CD8-positive, alpha-beta memory T cell (primary cell): ENCODE data around the gene P3H3. TPM values are rescaled to one million over a fixed set of nuclear protein-coding genes. Genes with fewer than 3 reads are reported as not detected.

Source experiments
- CTCF ChIA-PET: fragments of 350-600 bp; sonication (Branson Sonifier 250); formaldehyde crosslinking; loops from one replicate; lab custom pipeline; 2021; ENCODE audit warnings: antibody characterized with exemption; lab: Charles Lee
- POLR2A ChIA-PET: fragments of 350-600 bp; sonication (Branson Sonifier 250); formaldehyde crosslinking; loops from one replicate; lab custom pipeline; 2021; ENCODE audit warnings: antibody characterized with exemption; lab: Charles Lee
- DNase-seq, 5 donors: peaks; one replicate each; pipeline versions ENCODE4 v3.0.0 to v3.0.0-alpha.2; 2020 to 2022; ENCODE audit warnings: mixed read lengths in 1 of 5
- H3K27ac ChIP-seq: one replicate; pipeline ENCODE4 v1.7.0; 2013; ENCODE audit warnings: low read depth, mild to moderate bottlenecking, low read length, moderate library complexity
- H3K27me3 ChIP-seq: 2 replicates; pipeline ENCODE4 v1.7.0; 2013; ENCODE audit warnings: low read length, mild to moderate bottlenecking; ENCODE audit not compliant: insufficient read depth, poor library complexity, severe bottlenecking
- H3K36me3 ChIP-seq: 2 replicates; pipeline ENCODE4 v1.7.0; 2013; ENCODE audit warnings: mild to moderate bottlenecking, low read length, moderate library complexity; ENCODE audit not compliant: insufficient read depth
- H3K4me1 ChIP-seq: 2 replicates; pipeline ENCODE4 v1.7.0; 2013; ENCODE audit warnings: mild to moderate bottlenecking, low read length, moderate library complexity; ENCODE audit not compliant: insufficient read depth
- H3K4me3 ChIP-seq: 2 replicates; pipeline ENCODE4 v1.7.0; 2013; ENCODE audit warnings: mild to moderate bottlenecking, low read length
- H3K9me3 ChIP-seq: 2 replicates; pipeline ENCODE4 v1.7.0; 2013; ENCODE audit warnings: mild to moderate bottlenecking, low read length
- H3K27ac Mint-ChIP-seq, 8 donors: one replicate each; pipeline ENCODE4 v1.8.0; 2020 to 2021; ENCODE audit warnings: mixed read lengths in 8 of 8, mild to moderate bottlenecking in 6 of 8, inconsistent platforms in 3 of 8, moderate library complexity in 3 of 8
- H3K27me3 Mint-ChIP-seq, 2 donors: one replicate each; pipeline ENCODE4 v1.8.0; 2020 to 2021; ENCODE audit warnings: mixed read lengths in 2 of 2, mild to moderate bottlenecking in 1 of 2, moderate library complexity in 1 of 2
- H3K36me3 Mint-ChIP-seq, 3 donors: one replicate each; pipeline ENCODE4 v1.8.0; 2020 to 2021; ENCODE audit warnings: mixed read lengths in 3 of 3, inconsistent platforms in 1 of 3, mild to moderate bottlenecking in 1 of 3
- H3K4me1 Mint-ChIP-seq, 3 donors: one replicate each; pipeline ENCODE4 v1.8.0; 2020 to 2021; ENCODE audit warnings: mixed read lengths in 3 of 3, inconsistent platforms in 1 of 3, mild to moderate bottlenecking in 1 of 3
- H3K4me3 Mint-ChIP-seq, 7 donors: one replicate each; pipeline ENCODE4 v1.8.0; 2020 to 2021; ENCODE audit warnings: mixed read lengths in 7 of 7, mild to moderate bottlenecking in 6 of 7, moderate library complexity in 4 of 7, inconsistent platforms in 2 of 7
- H3K9me3 Mint-ChIP-seq, 5 donors: one replicate each; pipeline ENCODE4 v1.8.0; 2020 to 2022; ENCODE audit warnings: mixed read lengths in 5 of 5, mild to moderate bottlenecking in 3 of 5, moderate library complexity in 2 of 5, inconsistent platforms in 1 of 5
- polyA plus RNA-seq: library from polyadenylated mRNA; unstranded; fragments of 300-500 nt; fragmentation: Illumina TruSeq; gene quantifications from one replicate; pipeline ENCODE4 v1.2.3, GENCODE V29; 2021
- total RNA-seq, 2 experiments: library from RNA; stranded (reverse); gene quantifications; one replicate each; pipeline ENCODE4 v1.2.3, GENCODE V29; 2021

Gene P3H3
- total and polyA plus RNA-seq, 3 experiments from 2014 or later: 2.4 to 2.9 (median 2.5) TPM

DNA sequence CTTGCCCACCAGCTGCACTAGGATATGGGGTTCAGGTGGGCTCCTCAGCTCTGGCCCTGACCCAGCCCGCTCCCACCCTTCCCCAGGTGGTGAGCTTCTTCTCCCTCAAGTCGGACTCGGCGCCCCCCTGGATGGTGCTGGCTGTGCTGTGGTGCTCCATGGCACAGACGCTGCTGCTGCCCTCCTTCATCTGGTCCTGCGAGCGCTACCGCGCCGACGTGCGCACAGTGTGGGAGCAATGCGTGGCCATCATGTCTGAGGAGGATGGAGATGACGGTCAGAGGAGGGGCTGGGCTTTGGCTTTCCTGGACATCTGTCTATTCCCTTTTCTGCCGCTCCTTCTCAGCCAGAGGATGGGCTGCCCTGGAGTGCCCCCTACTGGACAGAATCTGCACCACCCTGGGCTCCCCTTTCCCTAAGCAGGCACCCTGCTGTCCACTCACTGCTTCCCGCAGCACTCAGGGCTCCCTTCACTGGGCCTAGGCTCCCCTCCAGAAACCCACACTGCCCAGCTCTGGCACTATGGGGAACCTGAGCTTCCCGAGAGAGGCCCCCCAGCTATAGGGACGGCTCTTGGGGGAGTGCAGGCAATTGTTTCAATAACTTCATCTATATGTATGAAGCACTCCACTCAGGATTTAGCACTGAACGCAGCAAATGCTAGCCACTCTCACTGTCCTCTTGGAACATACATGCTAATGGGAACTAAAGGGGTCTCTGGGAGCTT lies 2.6 kb upstream of the P3H3 start:
- Histone ChIP-seq H3K9me3 (no peaks in the 10 kb centered on the region), H3K36me3 (no peaks in the 10 kb centered on the region), H3K27me3 (peaks cover 25% of the 10 kb centered on the region), H3K27ac (no peak overlapping the region), H3K4me1 (peaks cover 18% of the 10 kb centered on the region), H3K4me3 (no peak overlapping the region)
- Mint-ChIP-seq H3K27ac (no peak overlapping the region), H3K27me3 (peaks cover 26 to 68% of the 10 kb centered on the region in 2 donors), H3K4me3 (peak overlapping the region in 1 of 7 donors; percentile 70), H3K4me1 (peaks cover 20 to 36% (median 24%) of the 10 kb centered on the region in 3 donors), H3K9me3 (no peaks in the 10 kb centered on the region), H3K36me3 (peaks cover 0 to 5% (median 0%) of the 10 kb centered on the region in 3 donors)
- ChIA-PET CTCF (interaction anchor here (0.6 to 5.8 kb wide), 22 partner anchors 9 to 271 kb away, joined by 3 to 39 read pairs (median 3); partner anchors contain the start of genes CDCA3, COPS7A, LAG3 and MLF2), POLR2A (interaction anchor here (0.5 to 0.6 kb wide), 2 partner anchors 31 to 228 kb away, joined by 4 to 8 read pairs; no protein-coding TSS in a partner anchor)
- DNase-seq: peak; percentile 62 to 80 (median 71)

DNA sequence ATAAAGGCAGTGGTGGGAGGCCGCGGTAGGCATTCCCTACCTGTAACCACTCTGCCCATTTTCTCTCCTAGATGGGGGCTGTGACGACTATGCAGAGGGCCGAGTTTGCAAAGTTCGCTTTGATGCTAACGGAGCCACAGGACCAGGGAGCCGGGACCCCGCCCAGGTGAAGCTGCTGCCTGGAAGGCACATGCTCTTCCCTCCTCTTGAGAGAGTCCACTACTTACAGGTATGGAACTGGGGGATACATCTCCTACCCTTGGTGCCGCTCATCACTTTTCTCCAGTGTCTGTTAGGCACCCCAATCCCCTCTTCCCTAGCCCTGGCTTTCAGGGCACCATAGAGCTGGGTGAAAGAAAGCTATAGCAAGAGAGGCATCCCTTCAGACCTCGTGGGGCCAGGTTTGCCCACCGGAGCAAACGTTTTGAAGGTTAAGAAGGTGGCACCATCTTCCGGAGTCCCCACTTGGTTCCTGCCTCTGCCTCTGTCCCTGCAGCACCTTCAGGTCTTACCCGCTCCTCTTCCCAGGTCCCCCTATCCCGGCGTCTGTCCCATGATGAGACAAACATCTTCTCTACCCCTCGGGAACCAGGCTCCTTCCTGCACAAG lies 2.0 kb upstream of the P3H3 start:
- Mint-ChIP-seq H3K4me3 (peak overlapping the region in 1 of 7 donors; percentile 70), H3K9me3 (no peaks in the 10 kb centered on the region), H3K36me3 (peaks cover 0 to 9% (median 0%) of the 10 kb centered on the region in 3 donors), H3K27me3 (peaks cover 30 to 66% of the 10 kb centered on the region in 2 donors), H3K27ac (peak overlapping the region in 1 of 8 donors; percentile 41), H3K4me1 (peaks cover 19 to 31% (median 20%) of the 10 kb centered on the region in 3 donors)
- H3K4me3 ChIP-seq: no peak overlapping the region
- no peaks in the 10 kb centered on the region for H3K9me3 ChIP-seq
- H3K27me3 ChIP-seq: peaks cover 25% of the 10 kb centered on the region
- no peak overlapping the region for H3K27ac ChIP-seq
- DNase-seq: no peak
- ChIA-PET CTCF (interaction anchor here (0.7 to 5.8 kb wide), 10 partner anchors 9 to 260 kb away, joined by 3 to 39 read pairs (median 5); partner anchors contain the start of genes CDCA3, LAG3, MLF2 and USP5), POLR2A (no interaction called here)
- peaks cover 11% of the 10 kb centered on the region for H3K4me1 ChIP-seq
- H3K36me3 ChIP-seq: no peaks in the 10 kb centered on the region

DNA sequence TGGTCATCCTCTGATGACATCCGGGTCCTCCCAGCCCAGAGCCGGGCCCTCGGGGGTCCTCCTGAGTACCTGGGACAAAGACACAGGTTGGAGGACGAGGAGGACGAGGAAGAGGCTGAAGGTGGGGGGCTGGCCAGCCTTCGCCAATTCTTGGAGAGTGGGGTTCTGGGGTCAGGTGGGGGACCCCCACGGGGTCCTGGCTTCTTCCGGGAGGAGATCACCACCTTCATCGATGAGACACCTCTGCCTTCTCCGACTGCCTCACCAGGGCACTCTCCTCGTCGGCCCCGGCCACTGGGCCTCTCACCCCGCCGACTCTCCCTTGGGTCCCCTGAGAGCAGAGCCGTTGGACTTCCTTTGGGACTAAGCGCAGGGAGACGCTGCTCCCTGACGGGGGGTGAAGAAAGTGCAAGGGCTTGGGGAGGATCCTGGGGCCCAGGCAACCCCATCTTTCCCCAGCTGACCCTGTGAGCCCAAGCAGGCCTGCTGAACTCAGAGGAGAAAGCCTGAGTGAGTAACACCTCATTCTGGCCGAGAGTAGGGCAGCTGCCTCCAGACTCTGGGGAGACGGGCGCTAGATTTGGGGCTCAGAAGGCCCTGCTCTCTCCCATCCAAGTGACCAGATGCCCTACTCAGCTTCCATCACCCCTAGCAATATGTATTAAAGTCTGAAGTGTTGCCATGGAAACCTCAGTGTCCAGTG lies 1.3 kb upstream of the P3H3 start:
- Mint-ChIP-seq H3K27me3 (peaks cover 32 to 64% of the 10 kb centered on the region in 2 donors), H3K9me3 (no peaks in the 10 kb centered on the region), H3K4me3 (peak overlapping the region; percentile 60 to 85 (median 75)), H3K4me1 (peaks cover 17 to 28% (median 20%) of the 10 kb centered on the region in 3 donors), H3K27ac (peak overlapping the region in 4 of 8 donors; percentile 33 to 83 (median 61)), H3K36me3 (peaks cover 0 to 11% (median 0%) of the 10 kb centered on the region in 3 donors)
- POLR2A ChIA-PET: interaction anchor here (3.1 kb wide), 1 partner anchor 25 kb away, joined by 23 read pairs; the partner anchor contains the start of genes CDCA3 and USP5
- Histone ChIP-seq H3K36me3 (no peaks in the 10 kb centered on the region), H3K4me3 (no peak overlapping the region), H3K27me3 (peaks cover 25% of the 10 kb centered on the region), H3K4me1 (peaks cover 11% of the 10 kb centered on the region), H3K9me3 (no peaks in the 10 kb centered on the region), H3K27ac (peak overlapping the region; percentile 20)
- CTCF ChIA-PET: interaction anchor here (1.2 to 5.8 kb wide), 8 partner anchors 8 to 199 kb away, joined by 4 to 39 read pairs (median 6); partner anchors contain the start of genes CDCA3, COPS7A, LAG3 and MLF2
- no peak for DNase-seq

DNA sequence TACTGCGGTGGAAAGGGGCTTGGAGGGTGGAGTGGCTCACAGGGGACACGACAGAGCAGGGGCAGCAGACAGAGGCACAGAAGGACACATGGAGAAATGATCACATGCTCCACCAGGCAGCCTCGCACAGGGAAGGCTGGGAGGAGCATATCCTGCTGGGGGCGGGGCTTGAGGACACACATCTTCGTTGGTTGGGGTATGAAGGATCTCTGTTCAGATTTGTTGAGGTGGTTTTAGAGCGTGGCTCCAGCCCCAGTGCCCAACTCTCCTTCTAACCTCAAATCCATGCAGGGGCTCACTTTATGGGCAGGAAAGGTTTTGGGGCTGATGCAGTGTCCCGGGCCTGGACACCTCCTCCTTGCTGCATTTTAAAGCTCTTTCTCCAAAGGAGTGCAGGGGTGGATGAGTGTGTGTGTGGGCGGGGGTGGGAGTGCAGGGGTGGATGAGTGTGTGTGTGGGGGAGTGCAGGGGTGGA lies 733 bp upstream of the P3H3 start:
- peaks cover 20% of the 10 kb centered on the region for H3K27me3 ChIP-seq
- no peaks in the 10 kb centered on the region for H3K9me3 ChIP-seq
- Mint-ChIP-seq H3K27me3 (peaks cover 34 to 58% of the 10 kb centered on the region in 2 donors), H3K4me1 (peaks cover 15 to 25% (median 20%) of the 10 kb centered on the region in 3 donors), H3K36me3 (peaks cover 0 to 14% (median 0%) of the 10 kb centered on the region in 3 donors), H3K4me3 (peak overlapping the region; percentile 60 to 85 (median 75)), H3K9me3 (no peaks in the 10 kb centered on the region), H3K27ac (peak overlapping the region in 4 of 8 donors; percentile 33 to 83 (median 61))
- peak in 1 of 5 donors; percentile 13 for DNase-seq
- CTCF ChIA-PET: interaction anchor here (1.1 to 5.8 kb wide), 6 partner anchors 8 to 104 kb away, joined by 3 to 39 read pairs (median 6); partner anchors contain the start of genes COPS7A and MLF2
- peaks cover 11% of the 10 kb centered on the region for H3K4me1 ChIP-seq
- POLR2A ChIA-PET: interaction anchor here (0.6 to 3.1 kb wide), 3 partner anchors 24 to 126 kb away, joined by 3 to 23 read pairs (median 9); partner anchors contain the start of genes CDCA3, MLF2 and USP5
- peak overlapping the region; percentile 20 for H3K27ac ChIP-seq
- no peak overlapping the region for H3K4me3 ChIP-seq
- H3K36me3 ChIP-seq: no peaks in the 10 kb centered on the region

DNA sequence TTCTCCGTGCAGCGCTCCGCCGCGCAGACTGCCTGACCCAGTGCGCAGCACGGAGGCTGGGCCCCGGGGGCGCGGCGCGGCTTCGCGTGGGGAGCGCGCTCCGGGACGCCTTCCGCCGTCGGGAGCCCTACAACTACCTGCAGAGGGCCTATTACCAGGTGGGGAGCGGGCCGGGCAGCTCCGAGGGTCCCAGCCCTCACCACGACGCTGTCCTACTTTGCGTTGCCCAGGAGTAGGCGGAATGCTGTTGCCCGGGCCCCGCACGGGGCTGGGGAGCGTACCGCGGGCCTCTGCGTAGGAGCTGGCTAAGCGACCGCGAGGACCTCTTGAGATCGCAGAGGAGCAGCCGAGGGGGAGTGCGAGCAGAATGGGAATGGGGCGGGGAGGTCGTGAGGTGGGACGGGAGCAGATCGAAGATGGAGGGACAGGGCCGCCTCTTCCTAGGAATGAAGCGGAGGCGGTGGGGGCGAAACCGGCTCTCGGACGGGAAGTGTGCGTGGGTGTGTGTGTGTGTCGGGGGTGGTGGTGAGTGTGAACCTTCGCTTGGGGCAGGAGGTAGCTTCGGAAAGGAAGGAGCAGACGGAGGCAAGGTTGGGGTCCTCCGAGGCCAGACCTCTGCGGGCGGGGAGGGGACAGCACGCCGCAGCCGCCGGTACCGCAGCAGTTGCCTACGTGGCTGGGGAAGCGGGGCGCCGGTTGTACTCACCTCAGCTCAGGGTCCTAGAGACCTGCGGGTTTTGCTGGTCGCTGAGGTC lies 751 bp downstream of the P3H3 start:
- peak overlapping the region; percentile 78 for H3K27ac ChIP-seq
- POLR2A ChIA-PET: interaction anchor here (0.6 to 3.1 kb wide), 7 partner anchors 23 to 375 kb away, joined by 3 to 23 read pairs (median 6); partner anchors contain the start of genes CDCA3, COPS7A, MLF2 and SPSB2
- peaks cover 13% of the 10 kb centered on the region for H3K27me3 ChIP-seq
- H3K9me3 ChIP-seq: no peaks in the 10 kb centered on the region
- H3K4me1 Mint-ChIP-seq: peaks cover 15 to 25% (median 20%) of the 10 kb centered on the region in 3 donors
- peaks cover 29 to 44% of the 10 kb centered on the region in 2 donors for H3K27me3 Mint-ChIP-seq
- H3K9me3 Mint-ChIP-seq: no peaks in the 10 kb centered on the region
- H3K4me1 ChIP-seq: peaks cover 11% of the 10 kb centered on the region
- peak overlapping the region; percentile 75 for H3K4me3 ChIP-seq
- H3K36me3 ChIP-seq: no peaks in the 10 kb centered on the region
- H3K27ac Mint-ChIP-seq: peak overlapping the region; percentile 64 to 94 (median 89)
- peak overlapping the region; percentile 83 to 97 (median 93) for H3K4me3 Mint-ChIP-seq
- peaks cover 0 to 17% (median 0%) of the 10 kb centered on the region in 3 donors for H3K36me3 Mint-ChIP-seq
- peak in 2 of 5 donors; percentile 14 to 24 for DNase-seq
- CTCF ChIA-PET: interaction anchor here (0.9 to 5.8 kb wide), 8 partner anchors 13 to 106 kb away, joined by 3 to 34 read pairs (median 4); partner anchors contain the start of genes COPS7A, MLF2 and SPSB2

DNA sequence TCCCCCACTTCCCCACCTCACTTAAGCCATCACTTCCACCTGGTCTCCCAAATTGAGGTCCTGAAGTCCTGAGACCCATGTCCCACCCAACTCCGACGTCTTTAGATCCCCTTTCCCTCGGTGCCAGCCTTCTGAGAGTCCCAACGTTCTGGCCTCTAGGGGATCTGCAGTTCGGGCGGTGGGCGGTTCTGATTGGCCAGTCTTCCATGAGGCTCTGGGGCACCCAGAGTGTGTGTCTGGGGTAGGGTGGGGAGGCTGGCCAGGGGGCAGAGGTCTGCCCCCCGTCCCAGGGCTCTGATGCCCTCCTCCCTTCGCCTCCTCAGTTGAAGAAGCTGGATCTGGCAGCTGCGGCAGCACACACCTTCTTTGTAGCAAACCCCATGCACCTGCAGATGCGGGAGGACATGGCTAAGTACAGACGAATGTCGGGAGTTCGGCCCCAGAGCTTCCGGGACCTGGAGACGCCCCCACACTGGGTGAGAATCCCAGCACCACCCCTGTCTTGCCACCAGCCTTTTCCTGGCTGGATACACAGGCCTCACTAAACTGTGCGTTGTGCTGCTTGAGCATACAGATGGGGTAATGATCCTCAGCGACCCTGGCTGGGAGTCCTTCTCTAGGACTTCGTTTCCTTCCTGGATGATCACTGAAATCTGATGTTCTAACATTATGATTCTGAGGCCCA lies 1.5 kb downstream of the P3H3 start:
- H3K27ac ChIP-seq: peak overlapping the region; percentile 78
- H3K9me3 Mint-ChIP-seq: no peaks in the 10 kb centered on the region
- H3K9me3 ChIP-seq: no peaks in the 10 kb centered on the region
- H3K4me3 Mint-ChIP-seq: peak overlapping the region; percentile 83 to 97 (median 93)
- POLR2A ChIA-PET: interaction anchor here (0.8 to 3.1 kb wide), 5 partner anchors 22 to 140 kb away, joined by 3 to 23 read pairs (median 9); partner anchors contain the start of genes CDCA3, COPS7A, MLF2 and TPI1
- peaks cover 0 to 22% (median 0%) of the 10 kb centered on the region in 3 donors for H3K36me3 Mint-ChIP-seq
- H3K4me1 ChIP-seq: peaks cover 11% of the 10 kb centered on the region
- peaks cover 26 to 38% of the 10 kb centered on the region in 2 donors for H3K27me3 Mint-ChIP-seq
- no peak for DNase-seq
- H3K4me1 Mint-ChIP-seq: peaks cover 15 to 25% (median 20%) of the 10 kb centered on the region in 3 donors
- CTCF ChIA-PET: interaction anchor here (0.5 to 5.8 kb wide), 7 partner anchors 13 to 242 kb away, joined by 3 to 34 read pairs (median 5); partner anchors contain the start of genes MLF2 and SPSB2
- peak overlapping the region in 7 of 8 donors; percentile 64 to 94 (median 89) for H3K27ac Mint-ChIP-seq
- peak overlapping the region; percentile 75 for H3K4me3 ChIP-seq
- no peaks in the 10 kb centered on the region for H3K36me3 ChIP-seq
- peaks cover 11% of the 10 kb centered on the region for H3K27me3 ChIP-seq
